Nephron (organoid): ENCODE results near the gene HEATR5A.

Experiments used
- H3K27ac Mint-ChIP-seq, 3 experiments: 2 replicates each; pipeline ENCODE4 v1.8.0; 2020; ENCODE audit warnings: mixed read lengths in 3 of 3, mild to moderate bottlenecking in 2 of 3, moderate library complexity in 1 of 3
- H3K27me3 Mint-ChIP-seq: 2 replicates; pipeline ENCODE4 v1.8.0; 2021; ENCODE audit warnings: low read depth, mild to moderate bottlenecking, moderate library complexity, mixed read lengths
- H3K36me3 Mint-ChIP-seq: 2 replicates; pipeline ENCODE4 v1.8.0; 2020; ENCODE audit warnings: low read depth, mixed read lengths
- H3K4me1 Mint-ChIP-seq: 2 replicates; pipeline ENCODE4 v1.8.0; 2020; ENCODE audit warnings: mixed read lengths
- H3K4me3 Mint-ChIP-seq, 3 experiments: 2 replicates each; pipeline ENCODE4 v1.8.0; 2020; ENCODE audit warnings: mild to moderate bottlenecking in 3 of 3, mixed read lengths in 3 of 3, moderate library complexity in 2 of 3
- H3K9me3 Mint-ChIP-seq: 2 replicates; pipeline ENCODE4 v1.8.0; 2020; ENCODE audit warnings: mixed read lengths
- TF ChIP-seq, protein P1 (sequence below), 3 experiments: fragments of 200-600 bp; sonication (generic); IDR thresholded peaks; one replicate each; pipeline ENCODE4 v1.5.0; 2021; ENCODE audit warnings: antibody characterized with exemption in 3 of 3; ENCODE audit not compliant: unreplicated experiment in 3 of 3

Gene HEATR5A

DNA sequence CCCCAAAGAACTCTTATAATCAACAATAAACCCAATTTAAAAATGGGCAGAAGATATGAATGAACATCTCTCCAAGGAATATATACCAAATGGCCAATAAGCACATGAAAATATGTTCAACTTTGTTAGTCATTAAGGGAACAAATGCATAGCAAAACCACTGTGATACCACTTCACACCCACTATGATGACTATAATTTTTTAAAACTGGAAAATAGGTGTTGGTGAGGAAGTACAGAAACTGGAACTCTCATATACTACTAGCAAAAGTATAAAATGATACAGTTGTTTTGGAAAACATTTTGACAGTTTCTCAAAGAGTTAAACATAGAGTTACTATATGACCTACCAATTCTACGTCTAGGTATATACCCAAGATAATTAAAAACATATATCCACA is 9.4 kb upstream of the HEATR5A start:
- no peaks in the 10 kb centered on the region for H3K4me1 Mint-ChIP-seq
- TF ChIP-seq, protein P1, sequence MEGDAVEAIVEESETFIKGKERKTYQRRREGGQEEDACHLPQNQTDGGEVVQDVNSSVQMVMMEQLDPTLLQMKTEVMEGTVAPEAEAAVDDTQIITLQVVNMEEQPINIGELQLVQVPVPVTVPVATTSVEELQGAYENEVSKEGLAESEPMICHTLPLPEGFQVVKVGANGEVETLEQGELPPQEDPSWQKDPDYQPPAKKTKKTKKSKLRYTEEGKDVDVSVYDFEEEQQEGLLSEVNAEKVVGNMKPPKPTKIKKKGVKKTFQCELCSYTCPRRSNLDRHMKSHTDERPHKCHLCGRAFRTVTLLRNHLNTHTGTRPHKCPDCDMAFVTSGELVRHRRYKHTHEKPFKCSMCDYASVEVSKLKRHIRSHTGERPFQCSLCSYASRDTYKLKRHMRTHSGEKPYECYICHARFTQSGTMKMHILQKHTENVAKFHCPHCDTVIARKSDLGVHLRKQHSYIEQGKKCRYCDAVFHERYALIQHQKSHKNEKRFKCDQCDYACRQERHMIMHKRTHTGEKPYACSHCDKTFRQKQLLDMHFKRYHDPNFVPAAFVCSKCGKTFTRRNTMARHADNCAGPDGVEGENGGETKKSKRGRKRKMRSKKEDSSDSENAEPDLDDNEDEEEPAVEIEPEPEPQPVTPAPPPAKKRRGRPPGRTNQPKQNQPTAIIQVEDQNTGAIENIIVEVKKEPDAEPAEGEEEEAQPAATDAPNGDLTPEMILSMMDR (IDR thresholded peaks at IDR 0.05; ENCODE audit: unreplicated experiment in 3 of 3) = no peak
- no peak overlapping the region for H3K4me3 Mint-ChIP-seq
- peaks cover 32% of the 10 kb centered on the region for H3K36me3 Mint-ChIP-seq
- peaks cover 22% of the 10 kb centered on the region for H3K9me3 Mint-ChIP-seq
- H3K27me3 Mint-ChIP-seq = no peaks in the 10 kb centered on the region
- H3K27ac Mint-ChIP-seq = no peak overlapping the region

DNA sequence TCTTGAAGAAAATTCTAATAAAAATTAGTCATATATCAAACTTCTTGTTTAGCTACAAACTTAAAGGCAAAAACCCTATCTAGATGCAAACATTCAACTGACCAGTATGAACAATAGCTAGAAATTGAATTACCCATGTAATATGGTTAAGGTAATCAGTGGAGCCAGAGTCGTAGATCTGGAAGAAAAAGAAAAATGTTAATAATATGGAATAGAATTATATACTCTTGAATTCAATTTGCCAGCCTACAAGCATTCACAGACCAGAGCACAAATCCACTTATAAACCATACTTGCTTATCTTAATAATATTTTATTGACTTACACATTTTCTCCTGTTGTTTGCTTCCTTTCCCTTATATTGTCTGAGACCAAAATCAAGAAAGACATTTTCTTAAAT is 7.7 kb upstream of the HEATR5A start:
- H3K9me3 Mint-ChIP-seq = peaks cover 17% of the 10 kb centered on the region
- H3K27me3 Mint-ChIP-seq = no peaks in the 10 kb centered on the region
- TF ChIP-seq, protein P1 (IDR thresholded peaks at IDR 0.05; ENCODE audit: unreplicated experiment in 3 of 3) = no peak
- no peaks in the 10 kb centered on the region for H3K4me1 Mint-ChIP-seq
- H3K27ac Mint-ChIP-seq = no peak overlapping the region
- peaks cover 22% of the 10 kb centered on the region for H3K36me3 Mint-ChIP-seq
- H3K4me3 Mint-ChIP-seq = no peak overlapping the region

GRCh38 chr14:31426663-31427062 is 6.3 kb upstream of the HEATR5A start:
- Mint-ChIP-seq H3K4me1 (no peaks in the 10 kb centered on the region), H3K27me3 (no peaks in the 10 kb centered on the region), H3K4me3 (no peak overlapping the region), H3K9me3 (peaks cover 7% of the 10 kb centered on the region), H3K27ac (no peak overlapping the region), H3K36me3 (peaks cover 10% of the 10 kb centered on the region)
- TF ChIP-seq, protein P1 (IDR thresholded peaks at IDR 0.05; ENCODE audit: unreplicated experiment in 3 of 3) = no peak

GRCh38 chr14:31425905-31426304 is 5.6 kb upstream of the HEATR5A start:
- no peaks in the 10 kb centered on the region for H3K4me1 Mint-ChIP-seq
- peaks cover 2% of the 10 kb centered on the region for H3K9me3 Mint-ChIP-seq
- H3K36me3 Mint-ChIP-seq = peaks cover 4% of the 10 kb centered on the region
- TF ChIP-seq, protein P1 (IDR thresholded peaks at IDR 0.05; ENCODE audit: unreplicated experiment in 3 of 3) = no peak
- no peak overlapping the region for H3K4me3 Mint-ChIP-seq
- no peaks in the 10 kb centered on the region for H3K27me3 Mint-ChIP-seq
- no peak overlapping the region for H3K27ac Mint-ChIP-seq

GRCh38 chr14:31421200-31421599 is 850 bp upstream of the HEATR5A start:
- TF ChIP-seq, protein P1 (IDR thresholded peaks at IDR 0.05; ENCODE audit: unreplicated experiment in 3 of 3) = no peak
- H3K4me1 Mint-ChIP-seq = peaks cover 15% of the 10 kb centered on the region
- no peaks in the 10 kb centered on the region for H3K27me3 Mint-ChIP-seq
- no peaks in the 10 kb centered on the region for H3K36me3 Mint-ChIP-seq
- H3K9me3 Mint-ChIP-seq = no peaks in the 10 kb centered on the region
- H3K27ac Mint-ChIP-seq = peak overlapping the region; percentile 80 to 99 (median 98)
- H3K4me3 Mint-ChIP-seq = peak overlapping the region; percentile 97 to 100 (median 99)

DNA sequence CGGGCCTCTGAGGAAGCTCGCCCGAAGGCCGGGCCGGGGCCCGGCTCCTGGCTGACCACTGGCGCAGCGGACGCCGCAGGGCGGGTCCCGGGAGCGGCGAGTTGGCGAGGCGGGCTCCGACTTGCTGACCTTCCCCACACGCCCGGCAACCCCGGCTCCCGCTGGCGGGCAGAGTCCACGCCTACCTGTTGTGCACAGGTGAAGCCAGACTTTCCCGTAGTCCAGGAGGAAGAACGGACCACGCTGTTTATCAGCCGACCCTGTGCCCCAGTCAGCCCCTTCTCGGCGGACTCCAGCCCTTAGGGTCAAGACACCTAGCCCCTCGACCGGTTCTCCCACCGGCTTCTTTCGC is 407 bp downstream of the HEATR5A start:
- Mint-ChIP-seq H3K9me3 (no peaks in the 10 kb centered on the region), H3K4me3 (peak overlapping the region; percentile 97 to 100 (median 99)), H3K4me1 (peaks cover 15% of the 10 kb centered on the region), H3K36me3 (no peaks in the 10 kb centered on the region), H3K27me3 (no peaks in the 10 kb centered on the region), H3K27ac (peak overlapping the region; percentile 80 to 99 (median 98))
- TF ChIP-seq, protein P1 (IDR thresholded peaks at IDR 0.05; ENCODE audit: unreplicated experiment in 3 of 3) = no peak
